RWPE1 (cell line): Measurements from ENCODE around the gene CCL15.

Source experiments
- CTCF ChIA-PET: fragments of 350-600 bp; sonication (Branson Sonifier 250); formaldehyde crosslinking; extraction: SDS; loops from one replicate; lab custom pipeline; 2021; lab: Yijun Ruan, JAX
- POLR2A ChIA-PET: fragments of 400-600 bp; formaldehyde crosslinking; extraction: SDS; loops from one replicate; lab custom pipeline; 2020; ENCODE audit warnings: antibody characterized with exemption; ENCODE audit not compliant: low non-redundant PET; lab: Yijun Ruan, JAX
- DNase-seq: peaks from one replicate; pipeline ENCODE4 v3.0.0; 2012; ENCODE audit warnings: low spot score
- H3K27ac ChIP-seq: fragments of 450-650 bp; 2 replicates; pipeline ENCODE4 v1.5.1; 2017
- CTCF ChIP-seq: fragments of 450-650 bp; conservative IDR thresholded peaks from 2 replicates; pipeline ENCODE4 v1.5.1; 2017; ENCODE audit warnings: low read depth, mild to moderate bottlenecking

CCL15 gene

GRCh38 chr17:35972945-35973332, 28.4 kb downstream of the CCL15 start:
- no peak for TF ChIP-seq CTCF
- CTCF ChIA-PET: interaction anchor here (8.0 kb wide), 1 partner anchor 176 kb away, joined by 72 read pairs; no protein-coding TSS in a partner anchor
- DNase-seq: no peak
- POLR2A ChIA-PET: no interaction called here
- H3K27ac ChIP-seq: no peak overlapping the region

- ChIA-PET POLR2A (no interaction called here), CTCF (interaction anchor here (8.0 kb wide), 1 partner anchor 177 kb away, joined by 72 read pairs; no protein-coding TSS in a partner anchor)
- no peak overlapping the region for H3K27ac ChIP-seq
- no peak for TF ChIP-seq CTCF
- DNase-seq: no peak
These were observed 28.8 kb downstream of the CCL15 start for GRCh38 chr17:35972535-35972934.

GRCh38 chr17:35972066-35972465, 29.3 kb downstream of the CCL15 start:
- ChIA-PET CTCF (interaction anchor here (0.7 to 8.0 kb wide), 2 partner anchors 177 to 511 kb away, joined by 3 to 72 read pairs; no protein-coding TSS in a partner anchor), POLR2A (no interaction called here)
- TF ChIP-seq CTCF: no peak
- no peak overlapping the region for H3K27ac ChIP-seq
- no peak for DNase-seq

- no peak overlapping the region for H3K27ac ChIP-seq
- ChIA-PET CTCF (interaction anchor here (0.6 to 8.0 kb wide), 9 partner anchors 9 to 818 kb away, joined by 3 to 72 read pairs (median 4); no protein-coding TSS in a partner anchor), POLR2A (no interaction called here)
- peak; percentile 82 for TF ChIP-seq CTCF
- DNase-seq: peak; percentile 66
These were observed 31.6 kb downstream of the CCL15 start for GRCh38 chr17:35969558-35970380.

GRCh38 chr17:35968520-35969054, 32.8 kb downstream of the CCL15 start:
- CTCF ChIA-PET: interaction anchor here (0.8 to 8.0 kb wide), 2 partner anchors 46 to 181 kb away, joined by 3 to 72 read pairs; no protein-coding TSS in a partner anchor
- TF ChIP-seq CTCF: no peak
- no peak overlapping the region for H3K27ac ChIP-seq
- no peak for DNase-seq
- POLR2A ChIA-PET: no interaction called here

- ChIA-PET POLR2A (no interaction called here), CTCF (interaction anchor here (0.6 to 2.1 kb wide), 2 partner anchors 11 to 184 kb away, joined by 5 to 9 read pairs; no protein-coding TSS in a partner anchor)
- DNase-seq: no peak
- H3K27ac ChIP-seq: no peak overlapping the region
- TF ChIP-seq CTCF: no peak
These were observed 36.1 kb downstream of the CCL15 start for GRCh38 chr17:35965272-35965671.
